Type B pancreatic cell (in vitro differentiated cells): ENCODE data around the gene MTFR1L. TPM values are rescaled to one million over a fixed set of nuclear protein-coding genes. Genes with fewer than 3 reads are reported as not detected.

Source experiments
- DNase-seq: peaks from one replicate; pipeline ENCODE4 v3.0.0; 2021; ENCODE audit warnings: mixed read lengths; ENCODE audit not compliant: unreplicated experiment; ENCODE audit errors: extremely low spot score
- H3K27ac Mint-ChIP-seq: 2 replicates; pipeline ENCODE4 v1.8.0; 2021; ENCODE audit warnings: mild to moderate bottlenecking, mixed read lengths
- H3K27me3 Mint-ChIP-seq: 2 replicates; pipeline ENCODE4 v1.8.0; 2021; ENCODE audit warnings: mixed read lengths
- H3K36me3 Mint-ChIP-seq: 2 replicates; pipeline ENCODE4 v1.8.0; 2021; ENCODE audit warnings: mixed read lengths
- H3K4me1 Mint-ChIP-seq: one replicate; pipeline ENCODE4 v1.8.0; 2021; ENCODE audit warnings: mixed read lengths; ENCODE audit not compliant: unreplicated experiment
- H3K4me3 Mint-ChIP-seq: 2 replicates; pipeline ENCODE4 v1.8.0; 2021; ENCODE audit warnings: mild to moderate bottlenecking, mixed read lengths
- H3K9me3 Mint-ChIP-seq: 2 replicates; pipeline ENCODE4 v1.8.0; 2021; ENCODE audit warnings: mixed read lengths
- CTCF ChIP-seq: fragments of 200-600 bp; sonication (generic); conservative IDR thresholded peaks from 2 replicates; pipeline ENCODE4 v1.5.0; 2021; ENCODE audit warnings: antibody characterized with exemption, mild to moderate bottlenecking
- total RNA-seq: library from RNA; stranded (reverse); gene quantifications from 2 replicates; pipeline ENCODE4 v1.2.1, GENCODE V29; 2021; ENCODE audit warnings: low replicate concordance

MTFR1L gene
- total RNA-seq, 1 donor from 2014 or later, result 73.5 TPM

GRCh38 chr1:25861316-25862286, 41.8 kb downstream of the MTFR1L start:
- Mint-ChIP-seq H3K4me1 (peaks cover 39% of the 10 kb centered on the region), H3K4me3 (peak overlapping the region; percentile 77), H3K27me3 (no peaks in the 10 kb centered on the region), H3K9me3 (no peaks in the 10 kb centered on the region), H3K36me3 (peaks cover 32% of the 10 kb centered on the region), H3K27ac (peak overlapping the region; percentile 83)
- TF ChIP-seq CTCF, result no peak
- peak; percentile 44 for DNase-seq

GRCh38 chr1:25862785-25863485, 43.2 kb downstream of the MTFR1L start:
- Mint-ChIP-seq H3K4me1 (peaks cover 46% of the 10 kb centered on the region), H3K4me3 (no peak overlapping the region), H3K9me3 (no peaks in the 10 kb centered on the region), H3K27ac (no peak overlapping the region), H3K27me3 (no peaks in the 10 kb centered on the region), H3K36me3 (peaks cover 32% of the 10 kb centered on the region)
- peak; percentile 62 for DNase-seq
- TF ChIP-seq CTCF, result no peak

DNA sequence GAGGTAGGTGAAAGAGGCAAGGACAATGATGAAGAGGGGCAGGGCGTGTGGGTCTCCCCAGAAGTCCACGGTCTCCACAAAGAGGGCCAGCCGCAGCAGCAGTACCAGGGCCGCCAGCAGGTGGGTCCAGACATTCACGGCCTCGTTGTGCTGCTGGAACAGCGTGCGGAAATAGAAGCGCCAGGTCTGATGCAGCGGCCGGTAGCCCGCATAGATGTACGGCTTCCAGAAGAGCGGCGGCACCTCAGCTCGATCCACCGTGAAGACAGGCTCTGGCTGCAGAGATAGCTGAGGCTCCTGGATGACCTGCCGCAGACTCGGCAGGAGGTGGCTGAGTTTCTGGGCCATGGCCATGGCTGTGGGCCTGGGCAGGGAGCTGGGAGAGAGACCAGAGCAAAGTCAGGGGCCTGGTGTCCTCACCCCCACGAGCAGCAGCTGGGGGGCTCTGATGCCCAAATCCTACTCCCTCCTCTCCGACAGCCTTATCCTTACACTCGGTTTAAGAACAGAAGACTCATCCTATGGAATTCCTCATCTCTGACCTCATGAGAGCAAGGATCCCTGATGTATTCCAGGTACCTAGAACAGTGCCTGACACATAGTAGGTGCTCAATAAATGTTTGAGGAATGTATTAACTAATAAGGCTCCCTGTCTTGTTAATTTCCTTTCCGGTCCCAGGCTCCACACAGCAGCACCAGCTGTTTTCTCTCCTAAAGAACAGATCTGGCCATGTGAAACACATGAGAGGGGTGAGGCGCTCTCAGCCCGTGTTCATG, 43.9 kb downstream of the MTFR1L start:
- Mint-ChIP-seq H3K27me3 (no peaks in the 10 kb centered on the region), H3K9me3 (no peaks in the 10 kb centered on the region), H3K36me3 (peaks cover 32% of the 10 kb centered on the region), H3K27ac (no peak overlapping the region), H3K4me3 (no peak overlapping the region), H3K4me1 (peaks cover 40% of the 10 kb centered on the region)
- no peak for TF ChIP-seq CTCF
- peak; percentile 51 for DNase-seq

DNA sequence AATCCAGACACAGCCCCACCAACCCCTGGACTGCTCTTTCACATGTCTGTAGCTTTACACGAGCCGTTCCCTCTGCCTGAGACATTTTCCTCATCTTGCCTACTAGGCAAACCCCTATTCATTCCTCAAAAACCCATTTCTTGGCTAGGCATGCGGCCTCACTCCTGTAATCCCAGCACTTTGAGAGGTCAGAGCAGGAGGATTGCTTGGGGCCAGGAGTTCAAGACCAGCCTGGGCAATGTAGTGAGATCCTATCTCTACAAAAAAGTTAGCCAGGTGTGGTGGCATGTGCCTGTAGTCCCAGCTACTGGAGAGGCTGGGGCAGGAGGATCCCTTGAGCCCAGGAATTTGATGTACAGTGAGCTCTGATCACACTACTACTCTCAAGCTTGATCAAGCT, 44.7 kb downstream of the MTFR1L start:
- H3K36me3 Mint-ChIP-seq, result peaks cover 32% of the 10 kb centered on the region
- H3K4me3 Mint-ChIP-seq, result no peak overlapping the region
- no peak for TF ChIP-seq CTCF
- no peaks in the 10 kb centered on the region for H3K27me3 Mint-ChIP-seq
- DNase-seq, result no peak
- peaks cover 35% of the 10 kb centered on the region for H3K4me1 Mint-ChIP-seq
- H3K9me3 Mint-ChIP-seq, result no peaks in the 10 kb centered on the region
- peak overlapping the region; percentile 56 for H3K27ac Mint-ChIP-seq

DNA sequence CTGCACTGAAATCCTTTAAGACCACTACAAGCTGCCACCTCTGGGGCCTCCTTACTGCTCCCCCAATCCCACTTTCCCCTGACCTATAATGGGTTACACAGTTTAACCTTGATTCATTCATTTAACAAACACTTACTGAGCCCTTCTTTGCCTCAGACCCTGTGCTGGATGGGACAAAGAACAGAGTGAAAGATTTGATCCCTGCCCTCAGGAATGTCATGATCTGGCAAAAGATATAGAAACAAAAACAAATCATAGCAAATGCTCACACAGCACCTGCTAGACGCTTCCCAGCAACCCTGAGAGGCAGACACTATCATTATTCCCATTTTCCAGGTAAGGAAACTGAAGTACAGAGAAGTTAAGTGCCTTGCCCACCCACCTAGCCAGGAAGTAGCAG, 46.5 kb downstream of the MTFR1L start:
- DNase-seq, result no peak
- Mint-ChIP-seq H3K4me1 (peaks cover 33% of the 10 kb centered on the region), H3K9me3 (no peaks in the 10 kb centered on the region), H3K27me3 (no peaks in the 10 kb centered on the region), H3K27ac (peak overlapping the region; percentile 34), H3K36me3 (peaks cover 27% of the 10 kb centered on the region), H3K4me3 (peak overlapping the region; percentile 4)
- no peak for TF ChIP-seq CTCF
